Measurements from ENCODE around the gene RPP25L. TPM values are rescaled to one million over a fixed set of nuclear protein-coding genes. Genes with fewer than 3 reads are reported as not detected.

Gene RPP25L
- total and polyA plus RNA-seq, 2 experiments from 2014 or later: 16.4 to 25.1 TPM

DNA sequence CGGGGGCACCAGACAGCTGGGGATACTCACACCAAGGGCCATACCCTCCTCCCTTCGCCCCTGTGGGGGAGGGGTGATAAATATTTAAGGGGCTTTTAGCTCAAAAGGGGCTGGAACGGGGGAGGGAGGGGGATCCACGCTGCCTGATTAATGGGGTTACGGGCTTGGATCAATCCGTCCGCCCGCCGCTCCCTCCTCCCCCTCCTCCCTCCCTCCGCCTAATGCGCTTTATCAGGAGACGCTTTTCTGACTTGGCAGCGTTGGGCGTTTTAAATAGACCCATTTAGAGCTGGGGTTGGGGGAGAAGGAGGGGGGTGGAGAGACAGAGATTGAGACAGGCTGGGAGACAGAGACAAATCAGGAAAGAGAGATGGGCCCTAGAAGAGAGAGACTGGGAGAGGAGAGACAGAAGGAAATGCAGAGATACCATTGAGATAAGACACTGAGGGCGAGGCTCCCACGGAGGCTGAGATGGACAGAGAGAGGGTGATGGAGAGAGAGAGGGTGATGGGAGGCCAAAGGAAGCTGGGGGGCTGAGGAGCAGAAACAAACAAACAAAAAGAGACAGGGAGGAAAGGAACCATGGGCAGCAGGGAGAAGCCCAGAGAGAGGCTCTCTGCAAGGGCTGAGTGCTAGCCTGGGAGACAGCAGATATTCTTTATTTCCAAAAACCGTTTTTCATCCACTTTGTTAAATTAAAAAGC is 32.6 kb downstream of the RPP25L start:
- Mint-ChIP-seq H3K4me3 (peak overlapping the region; percentile 61), H3K36me3 (ENCODE audit: low read depth) (no peaks in the 10 kb centered on the region), H3K4me1 (peaks cover 46% of the 10 kb centered on the region), H3K27me3 (ENCODE audit: insufficient read depth, low read depth, poor library complexity) (peaks cover 62% of the 10 kb centered on the region), H3K27ac (no peak overlapping the region), H3K9me3 (no peaks in the 10 kb centered on the region)
- peaks cover 86% of the 10 kb centered on the region for H3K27me3 ChIP-seq (ENCODE audit: insufficient read depth)
- peak overlapping the region; percentile 78 for H2AFZ ChIP-seq
- peak overlapping the region; percentile 62 for H3K4me3 ChIP-seq
- TF ChIP-seq EZH2 (IDR thresholded peaks at IDR 0.05; ENCODE audit: low read depth, unreplicated experiment) (peak; percentile 74), POLR2AphosphoS5 (IDR thresholded peaks at IDR 0.05; ENCODE audit: low read depth) (no peak)
- H3K9me2 ChIP-seq (ENCODE audit: insufficient read depth): no peaks in the 10 kb centered on the region
- H3K27ac ChIP-seq (ENCODE audit: low read depth): no peak overlapping the region
- ATAC-seq (peak; percentile 4; the same call in 2 of the 3 replicates), DNase-seq (ENCODE audit: low spot score) (peak; percentile 51)
- H3K4me1 ChIP-seq (ENCODE audit: insufficient read depth): peaks cover 44% of the 10 kb centered on the region
- no peaks in the 10 kb centered on the region for H3K36me3 ChIP-seq (ENCODE audit: insufficient read depth)
- H3F3A ChIP-seq (replicated peaks; ENCODE audit: low read depth): peaks cover 11% of the 10 kb centered on the region; the same call in 1 of the 2 replicates
- peak overlapping the region; percentile 90 for H3K4me2 ChIP-seq
- no peaks in the 10 kb centered on the region for H3K79me2 ChIP-seq (replicated peaks; ENCODE audit: insufficient read depth)
- H4K20me1 ChIP-seq (replicated peaks; ENCODE audit: insufficient read depth): peaks cover 7% of the 10 kb centered on the region; the same call in 1 of the 2 replicates

DNA sequence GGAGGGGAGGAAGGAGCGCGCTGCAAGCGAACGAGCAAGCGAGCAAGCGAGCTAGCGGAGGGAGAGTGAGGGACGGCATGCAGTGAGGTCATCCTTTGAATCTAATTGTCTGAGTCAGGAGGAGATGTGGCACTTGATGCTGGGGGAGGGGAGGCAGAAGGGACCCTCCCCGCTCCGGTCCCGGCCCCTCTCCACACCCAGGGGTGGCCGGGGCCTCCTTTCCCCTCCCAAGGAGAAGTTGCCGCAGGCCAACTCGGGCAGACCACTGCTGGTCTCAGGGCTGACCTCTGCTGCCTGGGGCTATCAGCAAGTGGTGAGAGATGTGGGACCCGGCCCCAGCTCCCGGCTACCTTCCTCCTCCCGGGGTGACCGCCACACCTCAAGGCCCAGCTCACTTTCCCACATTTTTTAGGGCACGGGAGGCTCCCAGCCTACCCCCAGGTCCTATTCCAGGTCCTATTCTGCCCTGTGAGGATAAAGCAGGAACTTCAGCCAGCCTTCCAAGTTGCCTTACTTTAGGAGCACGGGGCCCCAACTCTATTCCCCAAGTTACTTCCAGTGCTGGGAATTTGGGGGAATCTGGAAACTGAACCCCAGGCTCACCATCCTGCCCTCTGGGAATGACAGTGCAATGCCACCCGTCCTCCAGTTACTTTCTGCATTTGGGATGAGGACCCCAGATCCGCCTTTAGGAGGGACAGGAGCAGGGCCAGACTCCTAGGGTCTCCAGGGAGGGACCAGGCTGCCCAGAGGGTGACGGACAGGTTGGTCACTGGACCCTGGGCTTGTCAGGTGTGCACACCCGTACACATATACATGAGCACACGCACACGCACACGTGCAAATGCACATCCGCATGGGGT is 33.4 kb downstream of the RPP25L start:
- no peaks in the 10 kb centered on the region for H3K9me2 ChIP-seq (ENCODE audit: insufficient read depth)
- Mint-ChIP-seq H3K4me3 (peak overlapping the region; percentile 61), H3K27ac (no peak overlapping the region), H3K4me1 (peaks cover 51% of the 10 kb centered on the region), H3K27me3 (ENCODE audit: insufficient read depth, low read depth, poor library complexity) (peaks cover 60% of the 10 kb centered on the region), H3K36me3 (ENCODE audit: low read depth) (no peaks in the 10 kb centered on the region), H3K9me3 (no peaks in the 10 kb centered on the region)
- H4K20me1 ChIP-seq (replicated peaks; ENCODE audit: insufficient read depth): peaks cover 7% of the 10 kb centered on the region; the same call in 1 of the 2 replicates
- peak overlapping the region; percentile 90 for H3K4me2 ChIP-seq
- H3K4me3 ChIP-seq: peak overlapping the region; percentile 62
- H3K27ac ChIP-seq (ENCODE audit: low read depth): no peak overlapping the region
- H3K36me3 ChIP-seq (ENCODE audit: insufficient read depth): no peaks in the 10 kb centered on the region
- peak overlapping the region; percentile 89 for H2AFZ ChIP-seq
- ATAC-seq (peak; percentile 45), DNase-seq (ENCODE audit: low spot score) (peak; percentile 75)
- H3F3A ChIP-seq (replicated peaks; ENCODE audit: low read depth): peaks cover 11% of the 10 kb centered on the region; the same call in 1 of the 2 replicates
- peaks cover 47% of the 10 kb centered on the region for H3K4me1 ChIP-seq (ENCODE audit: insufficient read depth)
- H3K27me3 ChIP-seq (ENCODE audit: insufficient read depth): peaks cover 80% of the 10 kb centered on the region
- no peaks in the 10 kb centered on the region for H3K79me2 ChIP-seq (replicated peaks; ENCODE audit: insufficient read depth)
- TF ChIP-seq, protein P1, sequence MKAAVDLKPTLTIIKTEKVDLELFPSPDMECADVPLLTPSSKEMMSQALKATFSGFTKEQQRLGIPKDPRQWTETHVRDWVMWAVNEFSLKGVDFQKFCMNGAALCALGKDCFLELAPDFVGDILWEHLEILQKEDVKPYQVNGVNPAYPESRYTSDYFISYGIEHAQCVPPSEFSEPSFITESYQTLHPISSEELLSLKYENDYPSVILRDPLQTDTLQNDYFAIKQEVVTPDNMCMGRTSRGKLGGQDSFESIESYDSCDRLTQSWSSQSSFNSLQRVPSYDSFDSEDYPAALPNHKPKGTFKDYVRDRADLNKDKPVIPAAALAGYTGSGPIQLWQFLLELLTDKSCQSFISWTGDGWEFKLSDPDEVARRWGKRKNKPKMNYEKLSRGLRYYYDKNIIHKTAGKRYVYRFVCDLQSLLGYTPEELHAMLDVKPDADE (IDR thresholded peaks at IDR 0.05): no peak
- TF ChIP-seq NANOG (IDR thresholded peaks at IDR 0.05; ENCODE audit: borderline replicate concordance) (no peak), CREB1 (CRISPR knock-in tag; IDR thresholded peaks at IDR 0.05; ENCODE audit: low read depth) (no peak), ZNF331 (CRISPR knock-in tag; IDR thresholded peaks at IDR 0.05; ENCODE audit: low read depth) (no peak)
- TF ChIP-seq, protein P2, sequence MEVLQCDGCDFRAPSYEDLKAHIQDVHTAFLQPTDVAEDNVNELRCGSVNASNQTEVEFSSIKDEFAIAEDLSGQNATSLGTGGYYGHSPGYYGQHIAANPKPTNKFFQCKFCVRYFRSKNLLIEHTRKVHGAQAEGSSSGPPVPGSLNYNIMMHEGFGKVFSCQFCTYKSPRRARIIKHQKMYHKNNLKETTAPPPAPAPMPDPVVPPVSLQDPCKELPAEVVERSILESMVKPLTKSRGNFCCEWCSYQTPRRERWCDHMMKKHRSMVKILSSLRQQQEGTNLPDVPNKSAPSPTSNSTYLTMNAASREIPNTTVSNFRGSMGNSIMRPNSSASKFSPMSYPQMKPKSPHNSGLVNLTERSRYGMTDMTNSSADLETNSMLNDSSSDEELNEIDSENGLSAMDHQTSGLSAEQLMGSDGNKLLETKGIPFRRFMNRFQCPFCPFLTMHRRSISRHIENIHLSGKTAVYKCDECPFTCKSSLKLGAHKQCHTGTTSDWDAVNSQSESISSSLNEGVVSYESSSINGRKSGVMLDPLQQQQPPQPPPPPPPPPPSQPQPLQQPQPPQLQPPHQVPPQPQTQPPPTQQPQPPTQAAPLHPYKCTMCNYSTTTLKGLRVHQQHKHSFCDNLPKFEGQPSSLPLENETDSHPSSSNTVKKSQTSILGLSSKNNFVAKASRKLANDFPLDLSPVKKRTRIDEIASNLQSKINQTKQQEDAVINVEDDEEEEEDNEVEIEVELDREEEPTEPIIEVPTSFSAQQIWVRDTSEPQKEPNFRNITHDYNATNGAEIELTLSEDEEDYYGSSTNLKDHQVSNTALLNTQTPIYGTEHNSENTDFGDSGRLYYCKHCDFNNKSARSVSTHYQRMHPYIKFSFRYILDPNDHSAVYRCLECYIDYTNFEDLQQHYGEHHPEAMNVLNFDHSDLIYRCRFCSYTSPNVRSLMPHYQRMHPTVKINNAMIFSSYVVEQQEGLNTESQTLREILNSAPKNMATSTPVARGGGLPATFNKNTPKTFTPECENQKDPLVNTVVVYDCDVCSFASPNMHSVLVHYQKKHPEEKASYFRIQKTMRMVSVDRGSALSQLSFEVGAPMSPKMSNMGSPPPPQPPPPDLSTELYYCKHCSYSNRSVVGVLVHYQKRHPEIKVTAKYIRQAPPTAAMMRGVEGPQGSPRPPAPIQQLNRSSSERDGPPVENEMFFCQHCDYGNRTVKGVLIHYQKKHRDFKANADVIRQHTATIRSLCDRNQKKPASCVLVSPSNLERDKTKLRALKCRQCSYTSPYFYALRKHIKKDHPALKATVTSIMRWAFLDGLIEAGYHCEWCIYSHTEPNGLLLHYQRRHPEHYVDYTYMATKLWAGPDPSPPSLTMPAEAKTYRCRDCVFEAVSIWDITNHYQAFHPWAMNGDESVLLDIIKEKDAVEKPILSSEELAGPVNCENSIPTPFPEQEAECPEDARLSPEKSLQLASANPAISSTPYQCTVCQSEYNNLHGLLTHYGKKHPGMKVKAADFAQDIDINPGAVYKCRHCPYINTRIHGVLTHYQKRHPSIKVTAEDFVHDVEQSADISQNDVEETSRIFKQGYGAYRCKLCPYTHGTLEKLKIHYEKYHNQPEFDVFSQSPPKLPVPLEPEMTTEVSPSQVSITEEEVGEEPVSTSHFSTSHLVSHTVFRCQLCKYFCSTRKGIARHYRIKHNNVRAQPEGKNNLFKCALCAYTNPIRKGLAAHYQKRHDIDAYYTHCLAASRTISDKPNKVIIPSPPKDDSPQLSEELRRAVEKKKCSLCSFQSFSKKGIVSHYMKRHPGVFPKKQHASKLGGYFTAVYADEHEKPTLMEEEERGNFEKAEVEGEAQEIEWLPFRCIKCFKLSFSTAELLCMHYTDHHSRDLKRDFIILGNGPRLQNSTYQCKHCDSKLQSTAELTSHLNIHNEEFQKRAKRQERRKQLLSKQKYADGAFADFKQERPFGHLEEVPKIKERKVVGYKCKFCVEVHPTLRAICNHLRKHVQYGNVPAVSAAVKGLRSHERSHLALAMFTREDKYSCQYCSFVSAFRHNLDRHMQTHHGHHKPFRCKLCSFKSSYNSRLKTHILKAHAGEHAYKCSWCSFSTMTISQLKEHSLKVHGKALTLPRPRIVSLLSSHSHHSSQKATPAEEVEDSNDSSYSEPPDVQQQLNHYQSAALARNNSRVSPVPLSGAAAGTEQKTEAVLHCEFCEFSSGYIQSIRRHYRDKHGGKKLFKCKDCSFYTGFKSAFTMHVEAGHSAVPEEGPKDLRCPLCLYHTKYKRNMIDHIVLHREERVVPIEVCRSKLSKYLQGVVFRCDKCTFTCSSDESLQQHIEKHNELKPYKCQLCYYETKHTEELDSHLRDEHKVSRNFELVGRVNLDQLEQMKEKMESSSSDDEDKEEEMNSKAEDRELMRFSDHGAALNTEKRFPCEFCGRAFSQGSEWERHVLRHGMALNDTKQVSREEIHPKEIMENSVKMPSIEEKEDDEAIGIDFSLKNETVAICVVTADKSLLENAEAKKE (CRISPR knock-in tag; IDR thresholded peaks at IDR 0.05): no peak
- TF ChIP-seq, protein P3, sequence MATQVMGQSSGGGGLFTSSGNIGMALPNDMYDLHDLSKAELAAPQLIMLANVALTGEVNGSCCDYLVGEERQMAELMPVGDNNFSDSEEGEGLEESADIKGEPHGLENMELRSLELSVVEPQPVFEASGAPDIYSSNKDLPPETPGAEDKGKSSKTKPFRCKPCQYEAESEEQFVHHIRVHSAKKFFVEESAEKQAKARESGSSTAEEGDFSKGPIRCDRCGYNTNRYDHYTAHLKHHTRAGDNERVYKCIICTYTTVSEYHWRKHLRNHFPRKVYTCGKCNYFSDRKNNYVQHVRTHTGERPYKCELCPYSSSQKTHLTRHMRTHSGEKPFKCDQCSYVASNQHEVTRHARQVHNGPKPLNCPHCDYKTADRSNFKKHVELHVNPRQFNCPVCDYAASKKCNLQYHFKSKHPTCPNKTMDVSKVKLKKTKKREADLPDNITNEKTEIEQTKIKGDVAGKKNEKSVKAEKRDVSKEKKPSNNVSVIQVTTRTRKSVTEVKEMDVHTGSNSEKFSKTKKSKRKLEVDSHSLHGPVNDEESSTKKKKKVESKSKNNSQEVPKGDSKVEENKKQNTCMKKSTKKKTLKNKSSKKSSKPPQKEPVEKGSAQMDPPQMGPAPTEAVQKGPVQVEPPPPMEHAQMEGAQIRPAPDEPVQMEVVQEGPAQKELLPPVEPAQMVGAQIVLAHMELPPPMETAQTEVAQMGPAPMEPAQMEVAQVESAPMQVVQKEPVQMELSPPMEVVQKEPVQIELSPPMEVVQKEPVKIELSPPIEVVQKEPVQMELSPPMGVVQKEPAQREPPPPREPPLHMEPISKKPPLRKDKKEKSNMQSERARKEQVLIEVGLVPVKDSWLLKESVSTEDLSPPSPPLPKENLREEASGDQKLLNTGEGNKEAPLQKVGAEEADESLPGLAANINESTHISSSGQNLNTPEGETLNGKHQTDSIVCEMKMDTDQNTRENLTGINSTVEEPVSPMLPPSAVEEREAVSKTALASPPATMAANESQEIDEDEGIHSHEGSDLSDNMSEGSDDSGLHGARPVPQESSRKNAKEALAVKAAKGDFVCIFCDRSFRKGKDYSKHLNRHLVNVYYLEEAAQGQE (IDR thresholded peaks at IDR 0.05; ENCODE audit: unreplicated experiment): no peak
